ENCODE measurements around the gene GSE1. TPM values are rescaled to one million over a fixed set of nuclear protein-coding genes. Genes with fewer than 3 reads are reported as not detected.
A peak's percentile ranks its signal among the peaks of the same experiment; 100 is the strongest.

The GSE1 gene
- total and polyA plus RNA-seq, 2 of the 13 experiments (the other 11 are each of a cell fraction or from before 2014, with no cell fraction given), result 16.1 to 31.2 TPM

DNA sequence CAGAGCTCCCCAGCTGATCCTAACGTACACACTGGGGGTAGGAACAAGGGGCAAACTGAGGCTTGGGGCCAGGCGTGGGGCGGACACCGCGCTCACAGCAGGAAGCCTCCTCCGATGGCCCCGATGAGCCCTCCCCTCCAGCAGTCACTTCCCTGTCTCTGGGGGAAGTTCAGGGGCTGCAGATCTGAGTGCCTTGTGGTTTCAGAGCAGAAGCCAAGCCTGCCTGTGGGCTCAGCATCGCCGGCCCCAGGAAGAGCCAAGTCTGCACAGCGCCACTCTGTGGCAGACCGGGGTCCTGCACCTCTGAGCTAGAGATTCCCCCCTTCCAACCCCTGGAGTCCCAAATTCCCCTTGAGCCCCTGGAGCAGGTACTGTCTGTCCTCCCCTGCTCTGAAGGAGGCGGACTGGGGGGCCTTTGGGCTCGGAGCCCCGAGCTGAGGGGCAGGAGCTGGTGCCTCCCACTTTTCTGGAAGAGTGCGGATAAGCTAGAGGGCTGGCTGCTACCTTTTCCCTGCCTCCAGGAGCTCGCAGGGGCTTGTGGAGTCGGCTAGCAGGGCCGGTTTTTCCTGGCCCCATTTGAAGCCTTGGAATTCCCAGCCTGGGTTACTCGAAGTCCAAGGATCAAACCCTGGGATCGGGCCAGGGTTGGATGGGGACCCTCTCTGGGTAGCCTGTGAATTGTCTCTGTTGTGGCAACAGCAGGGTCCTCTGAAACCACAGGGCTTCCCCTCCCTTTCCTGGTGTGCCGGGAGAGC lies 2.9 kb downstream of the GSE1 start (continued):
- TF ChIP-seq, protein P1, sequence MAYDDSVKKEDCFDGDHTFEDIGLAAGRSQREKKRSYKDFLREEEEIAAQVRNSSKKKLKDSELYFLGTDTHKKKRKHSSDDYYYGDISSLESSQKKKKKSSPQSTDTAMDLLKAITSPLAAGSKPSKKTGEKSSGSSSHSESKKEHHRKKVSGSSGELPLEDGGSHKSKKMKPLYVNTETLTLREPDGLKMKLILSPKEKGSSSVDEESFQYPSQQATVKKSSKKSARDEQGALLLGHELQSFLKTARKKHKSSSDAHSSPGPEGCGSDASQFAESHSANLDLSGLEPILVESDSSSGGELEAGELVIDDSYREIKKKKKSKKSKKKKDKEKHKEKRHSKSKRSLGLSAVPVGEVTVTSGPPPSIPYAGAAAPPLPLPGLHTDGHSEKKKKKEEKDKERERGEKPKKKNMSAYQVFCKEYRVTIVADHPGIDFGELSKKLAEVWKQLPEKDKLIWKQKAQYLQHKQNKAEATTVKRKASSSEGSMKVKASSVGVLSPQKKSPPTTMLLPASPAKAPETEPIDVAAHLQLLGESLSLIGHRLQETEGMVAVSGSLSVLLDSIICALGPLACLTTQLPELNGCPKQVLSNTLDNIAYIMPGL (CRISPR knock-in tag; IDR thresholded peaks at IDR 0.05; ENCODE audit: borderline replicate concordance in 1 of 2, low read depth in 1 of 2), result peak in 1 of 2 experiments; percentile 72; a peak in 2 of 4 replicates
- TF ChIP-seq ZNF136 (CRISPR knock-in tag; IDR thresholded peaks at IDR 0.05; ENCODE audit: low read depth) (peak; percentile 50; the same call in 1 of the 2 replicates), ZNF354B (CRISPR knock-in tag; IDR thresholded peaks at IDR 0.05) (0 out of 2 replicates have a peak, but pooled peaks have one; percentile 45), SMYD3 (CRISPR knock-in tag; IDR thresholded peaks at IDR 0.05) (no peak), ELF4 (CRISPR knock-in tag; IDR thresholded peaks at IDR 0.05; ENCODE audit: borderline replicate concordance) (no peak), RFX3 (CRISPR knock-in tag; IDR thresholded peaks at IDR 0.05) (no peak), ZNF331 (CRISPR knock-in tag; IDR thresholded peaks at IDR 0.05) (peak; percentile 36; the same call in 1 of the 2 replicates), ZSCAN30 (CRISPR knock-in tag; IDR thresholded peaks at IDR 0.05) (no peak), TP53 (CRISPR knock-in tag; conservative IDR thresholded peaks at IDR 0.05) (no peak), ASH2L (IDR thresholded peaks at IDR 0.05; ENCODE audit: insufficient read length, low read depth, low read length) (no peak), CREM (IDR thresholded peaks at IDR 0.05) (no peak), CREM (CRISPR knock-in tag; IDR thresholded peaks at IDR 0.05) (no peak), RBAK (CRISPR knock-in tag; IDR thresholded peaks at IDR 0.05) (no peak), ZNF605 (CRISPR knock-in tag; IDR thresholded peaks at IDR 0.05) (no peak), AGO1 (IDR thresholded peaks at IDR 0.05; ENCODE audit: low read depth, low read length, poor library complexity, severe bottlenecking) (peak; percentile 39), ZNF569 (CRISPR knock-in tag; IDR thresholded peaks at IDR 0.05; ENCODE audit: borderline replicate concordance) (no peak)
- TF ChIP-seq, protein P2, sequence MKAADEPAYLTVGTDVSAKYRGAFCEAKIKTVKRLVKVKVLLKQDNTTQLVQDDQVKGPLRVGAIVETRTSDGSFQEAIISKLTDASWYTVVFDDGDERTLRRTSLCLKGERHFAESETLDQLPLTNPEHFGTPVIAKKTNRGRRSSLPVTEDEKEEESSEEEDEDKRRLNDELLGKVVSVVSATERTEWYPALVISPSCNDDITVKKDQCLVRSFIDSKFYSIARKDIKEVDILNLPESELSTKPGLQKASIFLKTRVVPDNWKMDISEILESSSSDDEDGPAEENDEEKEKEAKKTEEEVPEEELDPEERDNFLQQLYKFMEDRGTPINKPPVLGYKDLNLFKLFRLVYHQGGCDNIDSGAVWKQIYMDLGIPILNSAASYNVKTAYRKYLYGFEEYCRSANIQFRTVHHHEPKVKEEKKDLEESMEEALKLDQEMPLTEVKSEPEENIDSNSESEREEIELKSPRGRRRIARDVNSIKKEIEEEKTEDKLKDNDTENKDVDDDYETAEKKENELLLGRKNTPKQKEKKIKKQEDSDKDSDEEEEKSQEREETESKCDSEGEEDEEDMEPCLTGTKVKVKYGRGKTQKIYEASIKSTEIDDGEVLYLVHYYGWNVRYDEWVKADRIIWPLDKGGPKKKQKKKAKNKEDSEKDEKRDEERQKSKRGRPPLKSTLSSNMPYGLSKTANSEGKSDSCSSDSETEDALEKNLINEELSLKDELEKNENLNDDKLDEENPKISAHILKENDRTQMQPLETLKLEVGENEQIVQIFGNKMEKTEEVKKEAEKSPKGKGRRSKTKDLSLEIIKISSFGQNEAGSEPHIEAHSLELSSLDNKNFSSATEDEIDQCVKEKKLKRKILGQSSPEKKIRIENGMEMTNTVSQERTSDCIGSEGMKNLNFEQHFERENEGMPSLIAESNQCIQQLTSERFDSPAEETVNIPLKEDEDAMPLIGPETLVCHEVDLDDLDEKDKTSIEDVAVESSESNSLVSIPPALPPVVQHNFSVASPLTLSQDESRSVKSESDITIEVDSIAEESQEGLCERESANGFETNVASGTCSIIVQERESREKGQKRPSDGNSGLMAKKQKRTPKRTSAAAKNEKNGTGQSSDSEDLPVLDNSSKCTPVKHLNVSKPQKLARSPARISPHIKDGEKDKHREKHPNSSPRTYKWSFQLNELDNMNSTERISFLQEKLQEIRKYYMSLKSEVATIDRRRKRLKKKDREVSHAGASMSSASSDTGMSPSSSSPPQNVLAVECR (CRISPR knock-in tag; IDR thresholded peaks at IDR 0.05; ENCODE audit: borderline replicate concordance), result peak; percentile 11; the same call in 1 of the 2 replicates
- TF ChIP-seq, protein P3, sequence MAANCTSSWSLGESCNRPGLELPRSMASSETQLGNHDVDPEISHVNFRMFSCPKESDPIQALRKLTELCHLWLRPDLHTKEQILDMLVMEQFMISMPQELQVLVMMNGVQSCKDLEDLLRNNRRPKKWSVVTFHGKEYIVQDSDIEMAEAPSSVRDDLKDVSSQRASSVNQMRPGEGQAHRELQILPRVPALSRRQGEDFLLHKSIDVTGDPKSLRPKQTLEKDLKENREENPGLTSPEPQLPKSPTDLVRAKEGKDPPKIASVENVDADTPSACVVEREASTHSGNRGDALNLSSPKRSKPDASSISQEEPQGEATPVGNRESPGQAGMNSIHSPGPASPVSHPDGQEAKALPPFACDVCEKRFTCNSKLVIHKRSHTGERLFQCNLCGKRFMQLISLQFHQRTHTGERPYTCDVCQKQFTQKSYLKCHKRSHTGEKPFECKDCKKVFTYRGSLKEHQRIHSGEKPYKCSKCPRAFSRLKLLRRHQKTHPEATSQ (CRISPR knock-in tag; IDR thresholded peaks at IDR 0.05; ENCODE audit: borderline replicate concordance), result 0 out of 2 replicates have a peak, but pooled peaks have one; percentile 26
- TF ChIP-seq, protein P4, sequence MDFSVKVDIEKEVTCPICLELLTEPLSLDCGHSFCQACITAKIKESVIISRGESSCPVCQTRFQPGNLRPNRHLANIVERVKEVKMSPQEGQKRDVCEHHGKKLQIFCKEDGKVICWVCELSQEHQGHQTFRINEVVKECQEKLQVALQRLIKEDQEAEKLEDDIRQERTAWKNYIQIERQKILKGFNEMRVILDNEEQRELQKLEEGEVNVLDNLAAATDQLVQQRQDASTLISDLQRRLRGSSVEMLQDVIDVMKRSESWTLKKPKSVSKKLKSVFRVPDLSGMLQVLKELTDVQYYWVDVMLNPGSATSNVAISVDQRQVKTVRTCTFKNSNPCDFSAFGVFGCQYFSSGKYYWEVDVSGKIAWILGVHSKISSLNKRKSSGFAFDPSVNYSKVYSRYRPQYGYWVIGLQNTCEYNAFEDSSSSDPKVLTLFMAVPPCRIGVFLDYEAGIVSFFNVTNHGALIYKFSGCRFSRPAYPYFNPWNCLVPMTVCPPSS (IDR thresholded peaks at IDR 0.05), result no peak
